Uterus (tissue), 2 donors: ENCODE measurements around the gene WASF2.

ENCODE experiments used
- CTCF ChIP-seq, 4 experiments: fragments of 200-600 bp in 2 of 4; fragments of 450-650 bp in 2 of 4; sonication (generic) in 2 of 4; IDR thresholded peaks; one replicate each; pipeline ENCODE4 v1.5.1; 2016 to 2019; ENCODE audit warnings: antibody characterized with exemption in 4 of 4, mild to moderate bottlenecking in 2 of 4, moderate library complexity in 1 of 4
- POLR2A ChIP-seq, 2 donors: fragments of 450-650 bp; IDR thresholded peaks; one replicate each; pipeline ENCODE4 v1.6.1; 2016; ENCODE audit warnings: antibody characterized with exemption in 2 of 2, mild to moderate bottlenecking in 1 of 2, moderate library complexity in 1 of 2

- no peak for TF ChIP-seq POLR2A (IDR thresholded peaks at IDR 0.05)
- TF ChIP-seq CTCF (IDR thresholded peaks at IDR 0.05) = no peak
Observed at GRCh38 chr1:27363766-27364695, 125.9 kb downstream of the WASF2 start.
